Coronary artery (tissue), 2 donors: ENCODE data around the gene UPF2.

Experiments used
- DNase-seq: peaks from one replicate; pipeline ENCODE4 v3.0.0-alpha.2; 2017; ENCODE audit warnings: low spot score
- H3K27ac ChIP-seq, 2 donors: fragments of 200-600 bp; sonication (generic); one replicate each; pipeline ENCODE4 v1.5.1; 2016 to 2019
- H3K4me3 ChIP-seq: fragments of 200-600 bp; sonication (generic); 2 replicates; pipeline ENCODE4 v1.5.1; 2016; ENCODE audit warnings: mild to moderate bottlenecking, moderate library complexity
- TF ChIP-seq, protein P1 (sequence below): fragments of 200-600 bp; sonication (generic); IDR thresholded peaks from one replicate; pipeline ENCODE4 v1.5.1; 2019; ENCODE audit warnings: antibody characterized with exemption

UPF2 gene

GRCh38 chr10:12061124-12061523 lies 18.5 kb upstream of the UPF2 start:
- Histone ChIP-seq H3K27ac (no peak overlapping the region), H3K4me3 (no peak overlapping the region)
- TF ChIP-seq, protein P1, sequence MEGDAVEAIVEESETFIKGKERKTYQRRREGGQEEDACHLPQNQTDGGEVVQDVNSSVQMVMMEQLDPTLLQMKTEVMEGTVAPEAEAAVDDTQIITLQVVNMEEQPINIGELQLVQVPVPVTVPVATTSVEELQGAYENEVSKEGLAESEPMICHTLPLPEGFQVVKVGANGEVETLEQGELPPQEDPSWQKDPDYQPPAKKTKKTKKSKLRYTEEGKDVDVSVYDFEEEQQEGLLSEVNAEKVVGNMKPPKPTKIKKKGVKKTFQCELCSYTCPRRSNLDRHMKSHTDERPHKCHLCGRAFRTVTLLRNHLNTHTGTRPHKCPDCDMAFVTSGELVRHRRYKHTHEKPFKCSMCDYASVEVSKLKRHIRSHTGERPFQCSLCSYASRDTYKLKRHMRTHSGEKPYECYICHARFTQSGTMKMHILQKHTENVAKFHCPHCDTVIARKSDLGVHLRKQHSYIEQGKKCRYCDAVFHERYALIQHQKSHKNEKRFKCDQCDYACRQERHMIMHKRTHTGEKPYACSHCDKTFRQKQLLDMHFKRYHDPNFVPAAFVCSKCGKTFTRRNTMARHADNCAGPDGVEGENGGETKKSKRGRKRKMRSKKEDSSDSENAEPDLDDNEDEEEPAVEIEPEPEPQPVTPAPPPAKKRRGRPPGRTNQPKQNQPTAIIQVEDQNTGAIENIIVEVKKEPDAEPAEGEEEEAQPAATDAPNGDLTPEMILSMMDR: no peak
- no peak for DNase-seq

- DNase-seq: no peak
- TF ChIP-seq, protein P1: no peak
- Histone ChIP-seq H3K4me3 (no peak overlapping the region), H3K27ac (no peak overlapping the region)
Measured at GRCh38 chr10:12056748-12057147, 14.1 kb upstream of the UPF2 start.

- no peak overlapping the region for H3K4me3 ChIP-seq
- TF ChIP-seq, protein P1: no peak
- H3K27ac ChIP-seq: no peak overlapping the region
- DNase-seq: no peak
Measured at GRCh38 chr10:12055732-12056131, 13.1 kb upstream of the UPF2 start.

- no peak for DNase-seq
- Histone ChIP-seq H3K4me3 (no peak overlapping the region), H3K27ac (no peak overlapping the region)
- TF ChIP-seq, protein P1: no peak
Measured at GRCh38 chr10:12051241-12051640, 8.6 kb upstream of the UPF2 start.

DNA sequence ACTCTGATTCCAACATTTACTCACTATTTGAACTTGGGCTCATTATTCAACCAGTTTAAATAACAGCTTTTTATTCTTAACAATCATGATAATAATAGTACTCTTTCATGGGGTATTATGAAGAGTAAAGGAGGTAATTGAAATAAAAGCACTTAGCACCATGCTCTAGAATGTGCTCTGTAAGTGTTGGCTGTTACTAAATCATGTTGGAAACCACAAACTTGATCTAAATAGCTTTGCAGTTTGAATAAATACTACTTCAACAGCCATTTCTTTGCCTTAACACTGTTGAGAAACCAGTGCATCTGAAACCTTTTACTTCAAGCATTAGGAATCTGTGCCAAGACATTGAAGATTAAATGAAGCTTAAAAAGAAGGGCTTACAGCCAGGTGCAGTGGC lies 7.9 kb upstream of the UPF2 start:
- Histone ChIP-seq H3K27ac (no peak overlapping the region), H3K4me3 (no peak overlapping the region)
- TF ChIP-seq, protein P1: no peak
- no peak for DNase-seq

- no peak for DNase-seq
- Histone ChIP-seq H3K4me3 (no peak overlapping the region), H3K27ac (no peak overlapping the region)
- TF ChIP-seq, protein P1: no peak
Measured at GRCh38 chr10:12048547-12048946, 5.9 kb upstream of the UPF2 start.

DNA sequence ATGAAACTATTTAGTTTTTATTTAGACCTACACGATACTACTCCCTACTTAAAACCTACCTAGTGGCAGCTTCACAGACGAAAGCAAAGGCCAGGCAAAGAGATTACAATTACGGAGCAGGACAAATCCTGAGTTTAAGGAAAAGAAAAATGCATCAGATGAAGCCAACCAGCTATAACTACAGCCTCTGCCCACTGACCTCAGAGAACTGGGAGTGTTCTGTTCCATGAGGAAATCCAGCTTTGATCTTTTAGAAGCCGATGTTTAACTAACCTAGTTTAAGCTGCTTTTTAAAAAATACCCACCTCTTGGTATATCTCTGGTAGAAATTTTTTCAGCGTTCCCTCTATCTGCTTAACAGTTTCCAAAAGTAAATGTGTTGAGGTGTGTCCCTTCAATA lies 3.0 kb upstream of the UPF2 start:
- TF ChIP-seq, protein P1: no peak
- Histone ChIP-seq H3K4me3 (no peak overlapping the region), H3K27ac (no peak overlapping the region)
- DNase-seq: no peak
